Measurements from ENCODE around the gene ETV1.
A peak's percentile ranks its signal among the peaks of the same experiment; 100 is the strongest.

Gene ETV1

DNA sequence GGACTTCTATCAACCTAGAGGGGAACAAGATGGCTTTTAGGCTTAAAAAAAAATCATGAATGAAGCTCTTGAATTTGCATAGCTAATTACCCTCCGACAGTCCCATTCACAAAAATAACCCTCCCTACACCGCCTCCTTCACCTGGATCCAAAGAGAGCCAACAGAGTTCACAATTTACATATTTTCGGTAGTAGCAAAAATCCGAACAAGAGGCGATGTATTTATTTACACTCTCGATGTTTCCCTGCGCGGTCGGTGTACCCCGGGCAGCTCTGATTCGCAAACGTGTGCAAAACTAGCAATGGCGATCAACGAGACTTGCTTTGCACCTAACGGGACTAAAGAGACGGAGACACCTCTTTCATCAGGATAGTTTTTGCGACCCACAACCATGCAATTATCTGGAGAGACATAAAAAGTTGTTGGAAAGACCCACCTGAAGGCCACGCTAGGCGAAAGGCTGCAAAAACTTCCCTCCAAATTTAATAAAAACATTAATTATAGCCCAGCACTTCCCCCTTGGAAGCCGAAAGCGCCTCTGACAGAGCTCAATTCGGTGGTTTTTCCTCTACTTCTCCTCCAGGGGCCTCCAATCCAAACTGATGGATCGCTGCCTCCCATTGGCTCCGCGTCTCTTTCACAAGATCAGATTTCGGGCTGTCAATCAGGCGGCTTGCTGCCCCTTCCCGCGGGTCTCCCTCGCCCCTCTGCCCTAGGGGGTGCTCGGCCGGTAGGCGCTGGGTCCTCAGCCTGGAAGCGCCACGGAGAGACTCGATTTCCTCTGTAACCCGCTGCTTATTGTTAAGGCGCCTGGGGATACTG is at the start of gene ETV1:
TSS of gene ETV1 (minus strand) at position 541 of the 823 bp plus-strand sequence. CDS start 614 bp downstream, outside the sequence.
- peak; percentile 83 for DNase-seq

DNA sequence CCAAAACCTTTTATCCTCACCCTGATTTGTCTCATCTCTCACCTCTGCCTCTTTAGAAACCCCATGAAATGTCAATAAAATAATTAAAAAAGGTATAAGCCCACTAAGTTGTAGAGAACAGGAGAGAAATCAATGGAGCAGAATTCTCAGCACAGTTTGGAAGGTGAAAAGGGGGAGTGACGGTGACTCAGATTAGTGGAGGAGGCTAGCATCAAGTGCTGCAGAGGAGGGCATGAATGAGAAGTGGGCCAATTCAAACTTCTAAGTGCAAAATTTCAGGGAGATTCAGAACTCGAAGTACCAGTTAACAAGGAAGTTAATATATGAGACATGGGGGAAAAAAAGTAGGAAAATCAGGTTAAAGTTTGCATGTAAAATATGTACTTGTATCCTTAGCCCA is 34.9 kb upstream of the ETV1 start:
- DNase-seq = no peak

DNA sequence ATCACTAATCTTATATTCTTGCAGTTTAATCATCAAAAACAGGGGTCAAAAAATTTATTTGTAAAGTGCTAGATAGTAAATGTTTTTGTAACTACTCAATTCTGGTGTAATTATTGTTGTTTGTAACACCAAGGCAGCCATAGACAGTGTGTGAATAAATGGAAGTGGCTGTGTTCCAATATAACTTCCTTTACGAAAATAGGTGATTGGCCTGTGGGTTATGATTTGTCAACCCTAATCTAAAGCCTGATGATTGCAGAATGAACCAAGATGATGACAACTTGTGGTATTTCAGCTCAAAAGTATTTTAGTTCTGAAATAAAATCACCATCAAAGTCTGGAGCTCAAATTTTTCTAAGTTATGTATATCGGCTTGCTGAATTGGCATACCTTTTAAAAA is 34.4 kb upstream of the ETV1 start:
- no peak for DNase-seq

GRCh38 chr7:14023342-14023741 is 33.9 kb upstream of the ETV1 start:
- DNase-seq = no peak

- DNase-seq = no peak
Measured at GRCh38 chr7:14021069-14021468, 31.6 kb upstream of the ETV1 start.

- DNase-seq = no peak
Measured at GRCh38 chr7:14020339-14020900, 31.0 kb upstream of the ETV1 start.

- no peak for DNase-seq
Measured at GRCh38 chr7:14018751-14019150, 29.3 kb upstream of the ETV1 start.

DNA sequence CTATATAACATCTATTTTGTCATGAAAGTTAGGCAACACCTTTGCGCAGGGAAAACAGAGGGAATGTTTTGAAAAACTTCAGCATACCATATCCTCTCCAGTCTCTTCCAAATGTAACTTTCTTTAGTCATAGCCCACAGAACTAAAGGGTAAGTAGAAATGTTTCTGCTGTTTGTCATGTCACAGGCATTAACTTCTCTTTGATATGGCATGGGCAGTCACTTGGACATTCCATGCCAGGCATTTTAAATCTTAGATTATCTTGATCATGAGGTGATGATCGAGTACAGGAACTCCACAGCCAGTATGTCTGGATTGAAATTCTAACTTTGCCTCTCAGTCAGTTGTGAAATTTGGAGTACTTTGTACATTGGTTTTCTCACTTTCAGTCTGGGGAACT is 27.5 kb upstream of the ETV1 start:
- DNase-seq = no peak

DNA sequence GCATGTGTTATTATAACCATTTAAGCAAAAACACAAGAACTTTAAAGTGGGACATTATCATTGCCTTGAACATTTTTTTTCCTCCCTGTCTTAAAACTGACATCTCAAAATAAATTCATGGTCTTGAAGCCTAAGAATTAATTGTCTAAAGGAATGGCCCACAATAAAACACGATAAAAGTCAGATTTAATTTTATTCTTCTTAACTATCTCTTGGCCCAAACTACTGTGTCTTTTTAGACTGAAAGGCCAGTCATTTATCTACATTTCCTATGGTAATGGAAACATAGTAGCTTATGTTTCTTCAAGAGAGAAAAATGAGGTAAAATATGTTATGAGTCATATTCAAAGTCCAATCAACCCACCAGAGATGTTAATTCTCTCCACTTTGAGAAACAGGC is 24.4 kb upstream of the ETV1 start:
- DNase-seq = no peak

DNA sequence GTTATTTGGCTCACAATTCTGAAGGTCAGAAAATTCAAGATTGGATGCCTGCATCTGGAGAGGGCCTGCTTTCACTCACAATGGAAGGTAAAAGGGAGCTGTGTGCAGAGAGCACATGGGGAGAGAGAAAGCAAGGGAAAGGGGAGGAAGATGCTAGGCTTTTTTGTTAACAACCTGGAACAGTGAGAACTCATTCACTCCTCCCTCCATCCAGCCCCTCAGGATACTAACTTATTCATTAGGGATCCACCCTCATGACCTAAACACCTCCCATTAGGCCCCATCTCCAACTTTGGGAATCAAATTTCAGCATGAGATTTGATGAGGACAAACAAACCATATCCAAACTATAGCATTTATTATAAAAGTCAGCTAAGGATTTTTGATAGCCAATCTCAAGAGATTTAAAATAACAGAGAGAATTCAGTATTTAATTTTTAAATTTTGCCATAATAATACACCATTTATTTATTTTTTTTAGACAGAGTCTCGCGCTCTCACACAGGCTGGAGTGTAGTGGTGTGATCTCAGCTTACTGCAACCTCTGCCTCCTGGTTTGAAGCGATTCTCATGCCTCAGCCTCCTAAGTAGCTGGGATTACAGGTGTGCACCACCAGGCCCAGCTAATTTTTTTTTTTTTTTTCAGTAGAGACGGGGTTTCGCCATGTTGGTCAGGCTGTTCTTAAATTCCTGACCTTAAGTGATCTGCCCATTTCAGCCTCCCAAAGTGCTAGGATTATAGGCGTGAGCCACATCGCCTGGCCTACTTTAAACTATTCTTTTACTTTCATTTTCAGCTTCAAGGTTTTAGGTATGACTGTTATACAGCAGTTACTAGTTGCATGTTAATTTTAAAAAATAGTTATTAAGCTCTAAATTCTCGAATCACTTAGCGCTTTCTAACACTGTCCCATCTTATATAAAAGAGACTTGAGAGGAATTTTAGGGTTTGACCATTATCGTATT is 20.3 kb upstream of the ETV1 start:
- DNase-seq = no peak

GRCh38 chr7:14001139-14001538 is 11.7 kb upstream of the ETV1 start:
- DNase-seq = no peak

DNA sequence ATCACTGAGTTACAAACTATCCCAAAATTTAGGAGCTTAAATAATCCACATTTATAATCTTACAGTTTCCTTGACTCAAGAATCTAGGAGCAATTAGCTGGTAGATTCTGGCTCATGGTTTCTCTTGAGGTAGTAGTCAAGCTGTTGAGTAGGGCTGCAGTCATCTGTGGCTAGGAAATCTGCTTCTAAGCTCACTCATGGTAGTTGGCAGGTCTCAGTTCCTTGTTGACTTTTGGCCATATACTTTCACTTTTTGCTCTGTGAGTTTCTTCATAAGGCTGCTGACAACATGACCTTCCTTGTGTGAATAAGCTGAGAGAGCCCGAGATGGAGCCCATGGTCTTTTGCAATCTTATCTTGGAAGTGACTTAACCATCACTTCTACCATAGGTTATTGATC is 10.8 kb upstream of the ETV1 start:
- no peak for DNase-seq

DNA sequence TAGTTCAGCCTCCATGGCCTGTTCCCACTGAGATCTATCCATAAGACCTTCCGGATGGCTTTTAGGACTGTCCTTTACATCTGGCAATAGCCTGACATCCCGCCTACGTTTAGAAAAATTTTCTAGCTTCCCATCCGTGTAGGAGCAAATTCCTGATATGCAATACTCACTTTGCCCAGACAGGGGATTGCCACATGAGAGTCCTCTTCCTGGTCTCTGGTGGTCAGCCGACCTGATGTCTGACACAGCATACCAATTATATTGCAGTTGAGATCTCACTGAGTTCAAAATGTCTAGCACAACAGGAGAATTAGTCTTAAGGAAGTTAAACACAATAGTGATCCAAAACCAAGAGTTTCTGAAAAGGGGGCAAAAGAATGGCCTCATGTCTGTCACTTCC is 9.4 kb upstream of the ETV1 start:
- no peak for DNase-seq

- no peak for DNase-seq
Measured at GRCh38 chr7:13992596-13992964, 3.1 kb upstream of the ETV1 start.

DNA sequence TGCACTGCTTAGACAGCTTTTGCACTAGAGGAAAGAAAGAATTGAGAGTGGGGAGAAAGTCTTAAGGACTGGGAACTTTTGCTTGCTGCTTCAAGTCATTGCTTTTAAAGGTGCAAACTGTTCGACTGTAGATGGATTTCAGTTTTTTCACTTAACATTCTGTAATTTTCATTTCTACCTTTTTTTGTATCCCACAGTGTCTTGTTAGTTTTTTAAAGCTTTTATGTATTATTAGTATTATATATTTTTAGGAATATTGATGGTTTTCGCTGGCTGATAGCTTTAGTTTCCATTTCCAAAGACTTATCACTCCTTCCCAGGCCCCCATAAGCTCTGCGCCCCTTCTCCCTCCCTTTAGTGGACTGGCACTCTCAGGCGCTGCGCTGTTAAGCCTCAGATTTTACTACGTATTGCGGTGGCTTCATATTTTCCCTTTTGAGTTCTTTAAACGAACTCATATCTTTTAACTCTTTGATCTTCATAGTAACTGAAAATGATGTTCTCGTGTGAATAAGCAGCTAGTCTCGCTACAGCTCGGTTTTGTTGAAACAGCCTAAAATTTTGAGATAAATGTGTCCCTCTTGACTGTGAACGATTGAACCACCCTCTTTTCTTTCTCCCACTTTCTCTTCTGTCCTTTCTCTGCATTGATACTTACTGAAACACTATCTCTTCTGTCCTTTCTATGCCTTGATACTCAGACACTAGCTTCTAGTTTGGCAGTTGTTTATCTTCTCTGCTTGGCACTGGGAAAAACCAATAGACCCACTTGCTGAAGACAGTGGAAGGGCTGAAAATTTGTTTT is 2.5 kb upstream of the ETV1 start:
- DNase-seq = peak; percentile 2

GRCh38 chr7:13990984-13991790 is 1.7 kb upstream of the ETV1 start:
- peak; percentile 97 for DNase-seq

- peak; percentile 87 for DNase-seq
Measured at GRCh38 chr7:13990319-13990983, 985 bp upstream of the ETV1 start.

DNA sequence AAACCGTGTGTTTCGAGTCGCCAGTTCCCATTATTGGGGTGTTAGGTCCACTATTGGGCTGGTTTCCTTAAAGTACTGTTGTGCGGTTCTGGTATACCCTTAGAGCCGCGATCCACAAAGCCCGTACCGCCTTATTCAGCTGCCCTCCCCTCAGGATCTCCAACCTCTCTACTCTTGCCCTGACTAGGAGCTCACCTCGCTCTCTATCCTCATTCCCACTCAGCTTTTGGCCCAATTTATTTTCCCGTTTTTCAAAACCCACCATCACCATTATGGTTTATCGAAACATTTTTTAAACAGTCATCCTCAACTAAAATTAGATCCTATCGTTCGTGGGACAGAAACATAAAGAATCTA is 461 bp upstream of the ETV1 start:
- DNase-seq = peak; percentile 68

GRCh38 chr7:13988731-13989125 is 738 bp downstream of the ETV1 start:
- peak; percentile 50 for DNase-seq

DNA sequence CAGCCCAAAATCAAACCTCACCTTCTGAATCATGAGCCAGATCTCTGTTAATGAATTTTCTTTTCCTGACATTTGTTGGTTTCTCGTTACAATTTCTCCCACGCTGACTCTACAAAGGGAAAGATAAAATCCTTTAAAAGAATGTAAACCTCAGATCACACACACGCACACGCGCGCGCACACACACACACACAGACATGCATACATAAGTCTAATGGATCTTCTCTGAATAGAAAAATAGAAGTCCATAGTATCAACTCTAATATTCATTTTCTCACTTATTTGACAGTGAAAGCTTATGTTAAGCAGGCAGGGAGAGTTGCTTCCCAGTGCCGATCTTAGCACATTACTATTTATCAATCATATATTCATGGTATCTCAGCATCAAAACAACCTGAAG is 1.4 kb downstream of the ETV1 start:
- no peak for DNase-seq

DNA sequence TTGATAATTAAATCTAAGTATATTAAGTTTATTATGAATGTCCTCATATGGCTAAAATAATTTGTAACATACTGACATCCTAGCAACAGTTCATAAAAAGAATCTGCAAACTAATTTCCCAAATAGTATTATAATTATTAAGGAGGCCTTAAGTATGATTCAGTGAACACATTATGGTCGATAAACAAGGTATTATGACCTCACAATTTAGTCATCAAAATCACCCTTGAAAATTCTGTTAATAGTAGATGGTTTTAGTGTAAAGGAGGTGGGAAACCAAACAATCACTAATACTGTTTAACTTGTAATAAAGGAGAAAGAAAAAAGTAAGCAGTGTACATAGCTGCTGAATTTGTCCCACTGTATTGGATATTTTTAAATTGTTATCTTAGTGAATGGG is 2.1 kb downstream of the ETV1 start:
- no peak for DNase-seq
